Measurements from ENCODE around the gene TYK2. TPM values are rescaled to one million over a fixed set of nuclear protein-coding genes. Genes with fewer than 3 reads are reported as not detected.

Gene TYK2
- total and polyA plus RNA-seq, 2 of the 13 experiments (the other 11 are each of a cell fraction or from before 2014, with no cell fraction given), result 38.8 to 60.1 TPM

- peaks cover 5 to 18% of the 10 kb centered on the region in 2 experiments; a peak in 3 of 5 replicates for H3K36me3 ChIP-seq (replicated peaks in 1 of 2; ENCODE audit: control insufficient read depth in 1 of 2, insufficient read depth in 2 of 2, low read length in 2 of 2)
- 98% methylated on average over 31 of the region's 32 CpGs for WGBS (ENCODE audit: low lambda C conversion rate)
- POLR2A ChIA-PET, result no interaction called here
- H3K27me3 ChIP-seq (ENCODE audit: control insufficient read depth in 1 of 2, insufficient read depth in 2 of 2, low read length in 2 of 2), result no peaks in the 10 kb centered on the region
- no peak for FAIRE-seq
- DNase-seq (ENCODE audit: low spot score), result no peak
- no peak overlapping the region for H3K27ac ChIP-seq (ENCODE audit: extremely low read length, insufficient read depth, low read length)
- no peak for TF ChIP-seq SP1 (IDR thresholded peaks at IDR 0.05)
- TF ChIP-seq SP1 (CRISPR knock-in tag; IDR thresholded peaks at IDR 0.05), result 0 out of 2 replicates have a peak, but pooled peaks have one; percentile 26
- TF ChIP-seq ZNF230 (CRISPR knock-in tag; IDR thresholded peaks at IDR 0.05), result no peak
- BruUV-seq (replicated peaks), result no TSS peak
- intact Hi-C loops (cut with micrococcal nuclease; ENCODE audit: unreplicated experiment) (no loop called here), in situ Hi-C loops (cut with HindIII; ENCODE audit: extremely low pct_ligation_motif_present, low pct_unique_long_range_greater_than_20kb) (no loop called here)
- CTCF ChIA-PET (ENCODE audit: low intra/inter-chr PET ratio, low total read pairs), result no interaction called here
- H3K79me2 ChIP-seq (ENCODE audit: insufficient read depth, low read length), result no peaks in the 10 kb centered on the region
- no peak overlapping the region for H2AFZ ChIP-seq (ENCODE audit: low read length)
- no peaks in the 10 kb centered on the region for H4K20me1 ChIP-seq (ENCODE audit: insufficient read depth, low read length)
- no peak overlapping the region for H3K4me3 ChIP-seq (replicated peaks in 1 of 3; ENCODE audit: insufficient read depth in 1 of 3, low read depth in 2 of 3, low read length in 3 of 3)
- no peak overlapping the region for H3K4me2 ChIP-seq (ENCODE audit: low read depth, low read length)
- no peak overlapping the region for H3K9ac ChIP-seq (ENCODE audit: insufficient read depth, low read depth, low read length)
- H3K4me1 ChIP-seq (ENCODE audit: insufficient read depth, low read length), result no peaks in the 10 kb centered on the region
- H3K9me3 ChIP-seq (ENCODE audit: low read length), result no peaks in the 10 kb centered on the region
- ATAC-seq, result peak; percentile 31; the same call in 2 of the 3 replicates
Measured at GRCh38 chr19:10353793-10354391, 26.5 kb downstream of the TYK2 start.

- 96% methylated on average over 56 of the region's 63 CpGs for WGBS (ENCODE audit: low lambda C conversion rate)
- Histone ChIP-seq H3K36me3 (replicated peaks in 1 of 2; ENCODE audit: control insufficient read depth in 1 of 2, insufficient read depth in 2 of 2, low read length in 2 of 2) (peaks cover 5 to 18% of the 10 kb centered on the region in 2 experiments; a peak in 3 of 5 replicates), H2AFZ (ENCODE audit: low read length) (no peak overlapping the region), H3K27me3 (ENCODE audit: control insufficient read depth in 1 of 2, insufficient read depth in 2 of 2, low read length in 2 of 2) (no peaks in the 10 kb centered on the region), H3K4me3 (replicated peaks in 1 of 3; ENCODE audit: insufficient read depth in 1 of 3, low read depth in 2 of 3, low read length in 3 of 3) (no peak overlapping the region), H3K9ac (ENCODE audit: insufficient read depth, low read depth, low read length) (no peak overlapping the region), H3K4me2 (ENCODE audit: low read depth, low read length) (no peak overlapping the region), H3K27ac (ENCODE audit: extremely low read length, insufficient read depth, low read length) (no peak overlapping the region), H3K79me2 (ENCODE audit: insufficient read depth, low read length) (no peaks in the 10 kb centered on the region), H4K20me1 (ENCODE audit: insufficient read depth, low read length) (no peaks in the 10 kb centered on the region), H3K4me1 (ENCODE audit: insufficient read depth, low read length) (no peaks in the 10 kb centered on the region), H3K9me3 (ENCODE audit: low read length) (no peaks in the 10 kb centered on the region)
- ChIA-PET POLR2A (no interaction called here), CTCF (ENCODE audit: low intra/inter-chr PET ratio, low total read pairs) (no interaction called here)
- DNase-seq (ENCODE audit: low spot score) (no peak), FAIRE-seq (no peak), ATAC-seq (peak; percentile 23; the same call in 2 of the 3 replicates)
- intact Hi-C loops (cut with micrococcal nuclease; ENCODE audit: unreplicated experiment), result no loop called here
- in situ Hi-C loops (cut with HindIII; ENCODE audit: extremely low pct_ligation_motif_present, low pct_unique_long_range_greater_than_20kb), result no loop called here
- no TSS peak for BruUV-seq (replicated peaks)
- TF ChIP-seq ZFP41 (CRISPR knock-in tag; IDR thresholded peaks at IDR 0.05; ENCODE audit: borderline replicate concordance), result no peak
- TF ChIP-seq MXI1 (IDR thresholded peaks at IDR 0.05; ENCODE audit: borderline replicate concordance, low read depth, low read length), result no peak
- no peak for TF ChIP-seq KLF12 (CRISPR knock-in tag; IDR thresholded peaks at IDR 0.05; ENCODE audit: borderline replicate concordance)
- no peak for TF ChIP-seq SMARCC2 (IDR thresholded peaks at IDR 0.05)
- 0 out of 2 replicates have a peak, but pooled peaks have one; percentile 14 for TF ChIP-seq ZBTB38 (CRISPR knock-in tag; IDR thresholded peaks at IDR 0.05)
- no peak for TF ChIP-seq ZNF253 (CRISPR knock-in tag; IDR thresholded peaks at IDR 0.05; ENCODE audit: borderline replicate concordance)
- no peak for TF ChIP-seq ARNT2 (CRISPR knock-in tag; IDR thresholded peaks at IDR 0.05; ENCODE audit: low read depth)
- TF ChIP-seq ZBTB33 (CRISPR knock-in tag; IDR thresholded peaks at IDR 0.05), result peak; percentile 32; the same call in 1 of the 2 replicates
- 0 out of 2 replicates have a peak, but pooled peaks have one; percentile 30 for TF ChIP-seq RBFOX2 (IDR thresholded peaks at IDR 0.05; ENCODE audit: low read depth, low read length)
Measured at GRCh38 chr19:10352764-10353671, 27.4 kb downstream of the TYK2 start.
